ENCODE results near the gene SGSM2.
A peak's percentile ranks its signal among the peaks of the same experiment; 100 is the strongest.
"Not testable (repeated sequence)": the region's sequence is repeated elsewhere in the genome, so short reads cannot be mapped to it uniquely, and the experiment has no call there.

Gene SGSM2, protein sequence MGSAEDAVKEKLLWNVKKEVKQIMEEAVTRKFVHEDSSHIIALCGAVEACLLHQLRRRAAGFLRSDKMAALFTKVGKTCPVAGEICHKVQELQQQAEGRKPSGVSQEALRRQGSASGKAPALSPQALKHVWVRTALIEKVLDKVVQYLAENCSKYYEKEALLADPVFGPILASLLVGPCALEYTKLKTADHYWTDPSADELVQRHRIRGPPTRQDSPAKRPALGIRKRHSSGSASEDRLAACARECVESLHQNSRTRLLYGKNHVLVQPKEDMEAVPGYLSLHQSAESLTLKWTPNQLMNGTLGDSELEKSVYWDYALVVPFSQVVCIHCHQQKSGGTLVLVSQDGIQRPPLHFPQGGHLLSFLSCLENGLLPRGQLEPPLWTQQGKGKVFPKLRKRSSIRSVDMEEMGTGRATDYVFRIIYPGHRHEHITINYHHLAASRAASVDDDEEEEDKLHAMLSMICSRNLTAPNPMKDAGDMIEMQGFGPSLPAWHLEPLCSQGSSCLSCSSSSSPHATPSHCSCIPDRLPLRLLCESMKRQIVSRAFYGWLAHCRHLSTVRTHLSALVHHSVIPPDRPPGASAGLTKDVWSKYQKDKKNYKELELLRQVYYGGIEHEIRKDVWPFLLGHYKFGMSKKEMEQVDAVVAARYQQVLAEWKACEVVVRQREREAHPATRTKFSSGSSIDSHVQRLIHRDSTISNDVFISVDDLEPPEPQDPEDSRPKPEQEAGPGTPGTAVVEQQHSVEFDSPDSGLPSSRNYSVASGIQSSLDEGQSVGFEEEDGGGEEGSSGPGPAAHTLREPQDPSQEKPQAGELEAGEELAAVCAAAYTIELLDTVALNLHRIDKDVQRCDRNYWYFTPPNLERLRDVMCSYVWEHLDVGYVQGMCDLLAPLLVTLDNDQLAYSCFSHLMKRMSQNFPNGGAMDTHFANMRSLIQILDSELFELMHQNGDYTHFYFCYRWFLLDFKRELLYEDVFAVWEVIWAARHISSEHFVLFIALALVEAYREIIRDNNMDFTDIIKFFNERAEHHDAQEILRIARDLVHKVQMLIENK

DNA sequence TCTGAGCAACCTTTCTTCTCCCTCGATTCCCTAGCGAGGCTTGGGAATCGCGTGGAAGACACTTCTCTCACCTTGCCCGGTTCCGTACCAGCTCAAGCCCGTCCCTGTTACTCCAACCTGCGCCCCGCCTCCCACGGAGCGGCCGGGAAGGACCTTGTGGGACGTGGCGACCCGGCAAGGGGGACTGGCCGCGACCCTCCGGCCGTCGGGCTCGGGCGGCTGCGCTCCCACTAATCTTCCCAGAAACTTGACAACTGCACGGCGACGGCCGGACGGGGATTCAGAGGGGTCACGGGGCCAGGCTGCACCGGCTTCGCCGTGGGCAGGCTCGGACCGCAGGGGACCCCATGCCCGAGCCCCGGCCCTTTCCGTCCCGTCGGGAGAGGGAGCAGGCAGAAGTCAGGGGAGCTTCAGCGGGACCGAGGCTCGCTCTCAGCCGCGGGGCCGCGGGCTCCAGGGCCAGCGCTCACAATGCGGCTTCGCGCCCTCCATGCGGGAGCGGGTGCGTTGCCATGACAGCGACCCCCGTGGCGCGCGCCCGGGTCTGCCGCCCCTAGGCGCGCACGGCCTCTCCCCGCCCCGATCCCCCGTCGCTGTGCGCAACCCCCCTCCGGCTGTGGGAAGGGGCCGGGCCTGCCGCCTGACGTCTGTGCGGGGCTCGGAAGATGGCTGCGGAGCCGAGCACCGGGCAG lies at the start of gene SGSM2:
Gene SGSM2 (plus strand): TSS at position 650 of the 692 bp plus-strand sequence. CDS start 188 bp downstream, outside the sequence.
- DNase-seq (ENCODE audit: low spot score), result peak; percentile 64

DNA sequence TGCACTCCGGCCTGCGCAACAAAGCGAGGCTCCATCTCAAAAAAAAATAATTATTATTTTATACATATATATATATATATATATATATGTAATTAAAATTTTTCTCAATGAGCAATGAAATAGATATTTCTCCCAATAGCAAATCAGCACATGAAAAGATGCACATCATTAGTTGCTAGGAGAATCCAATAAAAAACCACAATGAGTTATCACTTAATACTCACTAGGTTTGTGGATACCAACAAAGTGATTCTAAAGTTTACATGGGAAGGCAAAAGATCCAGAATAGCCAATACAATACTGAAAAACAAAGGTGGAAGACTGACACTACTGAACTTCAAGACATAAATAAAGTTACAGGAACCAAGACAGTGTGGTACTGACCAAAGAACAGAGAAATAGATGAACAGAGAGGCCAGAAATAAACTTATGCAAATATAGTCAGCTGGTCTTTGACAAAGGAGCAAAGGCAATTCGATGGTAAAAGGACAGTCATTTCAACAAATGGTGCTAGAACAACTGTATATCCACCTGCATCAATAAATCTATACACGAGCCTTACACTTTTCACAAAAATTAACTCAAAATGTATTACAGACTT lies 47.3 kb upstream of the SGSM2 start:
- no peak for DNase-seq (ENCODE audit: low spot score)

DNA sequence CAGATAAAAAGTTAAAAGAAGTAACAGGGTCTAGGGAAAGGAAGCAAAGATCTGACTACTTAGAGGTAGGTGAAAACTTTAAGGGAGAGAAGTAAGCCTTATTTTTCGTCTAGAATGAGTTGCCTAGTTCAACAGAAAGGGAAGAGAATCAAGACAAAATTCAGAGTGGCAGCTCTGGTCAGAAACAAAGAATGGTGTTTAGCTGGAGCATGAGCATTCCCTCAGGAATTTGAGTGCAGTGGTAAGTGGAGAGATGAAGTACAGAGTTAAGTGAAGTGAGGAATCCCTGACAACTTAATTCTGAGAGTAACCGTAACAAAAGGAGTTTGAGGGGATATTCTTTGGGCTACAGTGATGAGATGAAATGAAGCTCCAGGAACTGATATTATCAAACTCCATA lies 45.2 kb upstream of the SGSM2 start:
- no peak for DNase-seq (ENCODE audit: low spot score)

DNA sequence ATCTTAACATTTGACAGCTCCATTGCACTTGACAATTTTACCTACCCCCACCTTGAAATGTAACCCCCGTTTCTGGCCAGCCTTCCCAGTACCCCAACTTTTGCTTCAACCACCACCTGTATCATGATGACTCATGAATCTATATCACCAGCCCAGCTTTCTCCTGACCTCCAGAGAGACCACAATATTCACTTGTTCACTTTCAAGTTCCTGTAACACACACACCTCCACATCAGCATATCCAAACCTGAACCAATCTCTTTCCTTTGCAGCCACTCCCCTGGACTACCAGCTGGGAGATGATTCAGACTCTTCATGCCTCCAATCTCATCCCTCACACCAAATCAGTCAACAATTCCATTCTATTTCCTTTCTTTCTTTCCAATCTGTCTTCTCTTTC lies 41.7 kb upstream of the SGSM2 start:
- no peak for DNase-seq (ENCODE audit: low spot score)

DNA sequence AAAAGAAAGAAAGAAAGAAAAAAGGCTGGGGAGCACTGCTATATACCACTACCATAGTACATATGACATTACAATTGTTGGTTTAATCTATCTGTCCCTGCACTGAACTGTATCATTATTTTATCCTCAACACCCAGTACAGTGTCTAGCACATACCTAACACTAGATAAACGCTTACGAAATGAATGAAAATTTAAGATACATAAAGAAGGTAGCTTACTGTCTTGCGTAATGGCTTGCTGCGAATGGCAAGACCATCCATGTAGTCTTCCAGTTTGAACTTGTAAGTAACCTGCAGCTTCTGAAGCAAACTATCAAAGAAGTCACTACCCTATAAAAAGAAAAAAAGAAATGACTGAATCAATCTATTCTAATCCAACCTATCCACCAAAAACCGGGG lies 40.3 kb upstream of the SGSM2 start:
- no peak for DNase-seq (ENCODE audit: low spot score)

DNA sequence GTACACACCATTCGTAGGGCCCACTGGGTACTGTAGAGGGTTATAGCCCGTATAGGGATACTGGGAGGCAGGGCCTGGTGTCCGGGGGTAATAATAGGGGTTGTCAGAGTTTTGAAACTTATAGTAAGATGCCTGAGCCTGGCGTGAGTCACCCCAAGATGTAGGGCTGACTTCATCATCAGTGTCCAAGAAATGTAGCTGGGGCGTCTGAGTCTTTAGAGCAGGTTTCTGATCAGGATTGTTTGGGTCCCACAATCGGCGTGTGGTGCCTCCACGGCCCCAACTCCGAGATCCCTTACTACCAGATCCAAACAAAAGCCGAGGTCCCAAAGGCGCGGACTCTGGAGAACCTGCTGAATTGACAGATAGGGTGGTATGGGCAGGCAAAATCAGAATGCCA lies 38.2 kb upstream of the SGSM2 start:
- DNase-seq (ENCODE audit: low spot score), result no peak

DNA sequence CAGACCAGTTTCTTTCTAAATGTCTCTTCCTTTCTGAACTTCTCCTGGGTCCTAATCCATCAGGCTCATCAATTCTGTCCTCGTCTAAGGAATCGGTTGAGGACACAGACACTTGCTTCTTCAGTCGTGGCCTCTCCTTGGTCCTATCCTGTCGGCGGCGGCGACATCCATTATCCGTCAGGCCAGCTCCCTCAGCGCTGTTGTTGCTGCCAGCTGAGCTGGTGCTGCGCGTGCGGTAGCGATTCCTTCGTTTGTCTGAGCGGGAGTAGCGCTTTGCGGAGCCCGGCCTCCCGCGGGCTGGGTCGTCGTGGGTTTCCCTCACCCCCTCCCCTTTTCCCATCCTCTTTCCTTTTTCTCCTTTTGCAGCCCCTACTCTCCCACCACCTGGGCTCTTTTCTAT lies 37.5 kb upstream of the SGSM2 start:
- no peak for DNase-seq (ENCODE audit: low spot score)

DNA sequence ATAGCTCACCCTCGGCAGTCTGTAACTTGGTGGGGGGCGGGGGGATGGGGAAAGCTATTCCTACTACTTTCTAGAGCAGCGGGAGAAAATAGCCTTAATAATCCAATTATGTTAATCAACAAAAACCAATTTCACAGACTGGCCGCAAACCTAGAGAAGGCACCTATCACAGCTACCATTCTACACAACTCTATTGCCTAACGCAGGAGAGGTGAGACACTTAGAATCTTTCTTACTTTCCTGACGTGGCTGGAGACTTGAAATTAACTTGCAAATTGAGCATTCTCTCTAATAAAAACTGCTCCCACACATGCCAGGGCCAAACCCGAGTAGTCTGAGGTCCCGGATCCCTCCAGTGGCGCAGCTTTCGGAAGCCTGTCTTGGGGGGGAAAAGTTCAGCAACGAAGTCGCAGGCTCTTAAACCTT lies 34.5 kb upstream of the SGSM2 start:
- DNase-seq (ENCODE audit: low spot score), result no peak

DNA sequence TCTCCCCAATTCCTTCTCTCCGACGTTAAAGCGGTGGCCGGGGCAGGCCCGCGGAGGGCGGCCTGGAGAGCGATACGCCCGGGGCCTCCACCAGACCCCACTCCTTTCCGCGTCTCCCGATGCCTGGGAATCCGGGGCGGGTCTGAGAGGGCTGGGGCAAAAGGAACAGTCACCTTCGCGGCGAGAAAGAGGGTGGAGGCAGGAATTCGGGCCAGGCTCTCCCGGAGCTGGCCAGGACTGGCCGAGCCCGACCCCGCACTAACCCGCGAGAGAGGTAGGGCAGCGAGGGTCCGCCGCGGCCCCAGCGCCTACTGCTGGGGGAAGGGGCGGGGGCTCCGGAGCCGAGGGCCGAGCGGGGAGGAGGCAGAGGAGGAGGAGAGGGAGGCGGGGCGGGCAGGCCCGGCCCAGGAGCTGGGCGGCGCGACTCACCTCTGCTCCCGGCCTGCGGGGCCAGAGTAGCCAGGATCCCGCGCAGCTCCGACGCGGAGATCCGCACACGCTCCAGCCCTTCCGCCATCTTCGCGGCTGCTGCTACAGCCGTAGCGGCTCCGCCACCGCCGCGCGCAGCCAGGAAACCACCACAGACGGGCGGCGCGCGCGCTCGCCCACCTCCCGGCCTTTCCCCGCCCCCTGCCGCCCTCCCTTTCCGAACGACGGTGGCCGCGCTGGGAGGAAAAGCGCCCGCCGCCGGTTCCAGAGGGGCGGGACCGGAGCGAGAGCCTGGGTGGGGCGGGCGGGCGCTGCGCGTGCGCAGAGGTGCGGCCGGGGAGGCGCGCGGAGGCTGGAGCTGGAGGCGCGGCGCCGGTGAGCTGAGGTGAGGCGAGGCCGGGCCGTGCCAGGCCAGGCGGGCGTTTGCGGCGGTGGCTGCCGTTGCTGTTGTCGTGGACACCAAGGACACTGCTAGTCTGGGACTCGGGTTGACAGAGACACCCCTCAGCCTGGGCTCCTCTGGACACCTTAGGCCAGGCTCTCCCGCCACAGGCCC lies 33.8 kb upstream of the SGSM2 start, which contains the start of the genes SMG6 and SRR:
Gene SMG6 (minus strand): TSS at position 582 of the 985 bp plus-strand sequence. CDS start 65 bp downstream, at position 517.
Gene SRR (plus strand): TSS at position 747 of the 985 bp plus-strand sequence. CDS start 11,611 bp downstream, outside the sequence.
- peak; percentile 91 for DNase-seq (ENCODE audit: low spot score)

DNA sequence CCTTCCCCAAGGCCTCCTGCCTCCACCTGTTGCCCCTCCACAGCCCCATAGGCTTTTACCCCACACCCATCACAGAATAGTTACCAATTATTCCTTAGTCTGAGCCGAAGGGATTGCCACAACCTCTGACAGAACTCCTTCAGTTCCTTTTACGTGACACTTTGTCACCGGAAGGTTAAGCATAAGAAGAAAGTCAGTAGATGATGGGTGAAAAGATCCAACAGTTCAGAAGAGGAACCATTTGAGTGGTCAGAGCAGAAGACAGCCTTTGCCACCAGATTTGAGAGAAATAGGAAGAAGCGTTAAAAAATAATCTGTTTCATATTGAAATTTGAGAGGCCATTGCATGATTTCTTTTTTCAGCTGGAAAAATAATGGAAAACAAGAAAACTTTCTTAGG lies 32.4 kb upstream of the SGSM2 start:
- no peak for DNase-seq (ENCODE audit: low spot score)

DNA sequence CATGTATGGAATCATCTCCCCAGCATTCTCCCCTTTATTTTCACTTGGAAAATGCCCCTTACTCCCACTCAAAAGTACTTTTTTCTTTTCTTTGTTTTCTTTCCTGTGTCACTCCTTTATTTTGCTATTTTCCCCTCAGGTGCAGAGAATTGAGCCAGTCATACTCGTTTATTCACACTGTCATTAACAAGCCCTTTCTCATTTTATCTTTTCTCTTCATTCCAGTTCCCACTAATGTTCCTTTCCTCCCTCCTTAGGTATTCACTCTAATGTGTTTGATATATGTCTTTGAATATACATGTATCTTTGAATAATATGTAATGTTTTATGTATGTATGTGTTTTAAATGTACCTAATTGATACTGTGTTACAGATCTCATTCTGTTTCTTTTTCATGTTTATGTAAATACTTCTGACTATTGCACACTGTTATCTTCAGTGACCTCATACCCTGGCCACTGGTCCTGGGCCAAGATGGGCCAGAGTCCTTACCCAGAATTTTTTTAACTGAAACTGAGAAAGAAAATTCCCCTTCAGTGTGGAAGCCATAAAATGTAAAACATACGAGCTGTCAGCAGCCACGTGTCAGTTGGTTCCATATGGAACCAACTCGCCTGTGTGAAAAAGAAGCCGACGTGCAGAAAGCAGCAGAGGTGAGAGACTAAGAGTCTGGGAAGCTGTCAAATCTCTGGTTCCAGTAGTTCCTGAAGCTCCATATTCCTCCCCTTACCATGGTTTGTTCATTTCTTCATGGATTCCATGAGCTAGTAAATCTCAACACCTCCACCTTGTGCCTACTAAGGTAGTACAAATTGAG lies 27.8 kb upstream of the SGSM2 start:
- no peak for DNase-seq (ENCODE audit: low spot score)

DNA sequence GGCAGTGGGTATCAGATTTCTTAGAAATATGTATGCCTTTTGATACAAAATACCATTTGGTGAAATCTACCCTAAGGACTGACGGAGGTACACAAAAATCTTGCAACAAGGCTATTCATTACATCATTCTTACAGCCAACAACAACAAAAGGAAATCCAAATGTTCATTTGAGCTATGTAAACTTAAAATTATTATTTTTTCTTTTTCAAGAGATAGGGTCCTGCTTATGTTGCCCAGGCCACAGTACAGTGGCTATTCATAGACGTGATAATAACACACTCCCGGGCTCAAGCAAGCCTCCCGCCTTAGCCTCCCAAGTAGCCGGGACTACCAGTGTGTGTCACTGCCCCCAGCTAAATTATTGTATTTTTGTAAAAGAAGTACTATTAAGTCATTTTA lies 24.6 kb upstream of the SGSM2 start:
- DNase-seq (ENCODE audit: low spot score), result no peak

DNA sequence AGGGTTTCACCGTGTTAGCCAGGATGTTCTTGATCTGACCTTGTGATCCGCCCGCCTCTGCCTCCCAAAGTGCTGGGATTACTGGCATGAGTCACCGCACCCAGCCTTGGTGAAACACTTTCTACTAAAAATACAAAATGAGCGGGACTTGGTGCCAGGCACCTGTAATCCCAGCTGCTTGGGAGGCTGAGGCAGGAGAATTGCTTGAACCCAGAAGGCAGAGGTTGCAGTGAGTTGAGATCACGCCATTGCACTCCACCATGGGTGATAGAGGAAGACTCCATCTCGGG lies 20.4 kb upstream of the SGSM2 start:
- DNase-seq (ENCODE audit: low spot score), result not testable (repeated sequence)

DNA sequence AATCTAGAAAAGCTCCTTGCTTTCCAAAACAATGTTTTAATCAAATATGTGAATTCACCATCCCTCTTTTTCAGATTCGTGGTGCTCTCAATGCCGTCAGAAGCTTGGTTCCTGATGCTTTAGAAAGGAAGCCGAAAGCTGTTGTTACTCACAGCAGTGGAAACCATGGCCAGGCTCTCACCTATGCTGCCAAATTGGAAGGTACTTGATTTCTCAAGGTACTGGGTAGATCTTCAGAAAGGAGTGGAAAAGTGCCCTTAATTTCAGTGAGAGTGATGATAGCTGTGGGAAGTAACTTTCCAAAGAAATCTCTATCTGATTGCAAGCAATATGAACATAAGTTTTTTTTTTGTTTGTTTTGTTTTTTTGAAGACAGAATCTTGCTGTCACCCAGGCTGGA lies 19.5 kb upstream of the SGSM2 start:
- no peak for DNase-seq (ENCODE audit: low spot score)

DNA sequence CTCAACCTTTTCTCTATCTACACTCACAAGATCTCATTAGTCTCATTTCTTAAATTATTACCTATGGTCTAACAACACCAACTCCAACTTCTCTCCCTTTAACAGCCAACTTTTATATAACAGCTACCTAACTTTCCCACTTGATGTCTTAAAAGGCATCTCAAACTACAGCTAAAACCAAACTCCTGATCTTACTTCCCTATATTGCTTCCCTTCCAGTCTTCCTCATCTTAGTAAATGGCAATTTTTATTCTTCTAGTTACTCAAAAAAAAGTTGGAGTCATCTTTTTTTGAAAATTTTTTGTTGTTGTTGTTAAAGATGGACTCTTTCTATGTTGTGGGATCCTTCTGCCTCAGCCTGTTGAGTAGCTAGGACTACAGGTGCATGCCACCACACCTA lies 18.2 kb upstream of the SGSM2 start:
- DNase-seq (ENCODE audit: low spot score), result no peak

DNA sequence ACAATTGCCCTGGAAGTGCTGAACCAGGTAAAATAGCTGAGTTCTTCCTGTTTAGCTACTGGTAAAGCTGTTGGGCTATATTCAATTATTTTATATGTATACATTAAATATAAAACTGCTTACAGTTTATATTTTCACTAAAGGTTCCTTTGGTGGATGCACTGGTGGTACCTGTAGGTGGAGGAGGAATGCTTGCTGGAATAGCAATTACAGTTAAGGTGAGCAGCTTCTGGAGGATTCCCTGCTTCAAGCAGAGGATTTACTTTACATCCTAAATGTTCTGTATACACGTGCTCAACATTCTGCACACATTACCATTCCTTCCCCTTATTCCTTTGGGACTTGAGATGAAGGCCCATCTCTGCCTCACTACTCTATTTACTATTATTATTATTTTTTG lies 15.9 kb upstream of the SGSM2 start:
- no peak for DNase-seq (ENCODE audit: low spot score)

DNA sequence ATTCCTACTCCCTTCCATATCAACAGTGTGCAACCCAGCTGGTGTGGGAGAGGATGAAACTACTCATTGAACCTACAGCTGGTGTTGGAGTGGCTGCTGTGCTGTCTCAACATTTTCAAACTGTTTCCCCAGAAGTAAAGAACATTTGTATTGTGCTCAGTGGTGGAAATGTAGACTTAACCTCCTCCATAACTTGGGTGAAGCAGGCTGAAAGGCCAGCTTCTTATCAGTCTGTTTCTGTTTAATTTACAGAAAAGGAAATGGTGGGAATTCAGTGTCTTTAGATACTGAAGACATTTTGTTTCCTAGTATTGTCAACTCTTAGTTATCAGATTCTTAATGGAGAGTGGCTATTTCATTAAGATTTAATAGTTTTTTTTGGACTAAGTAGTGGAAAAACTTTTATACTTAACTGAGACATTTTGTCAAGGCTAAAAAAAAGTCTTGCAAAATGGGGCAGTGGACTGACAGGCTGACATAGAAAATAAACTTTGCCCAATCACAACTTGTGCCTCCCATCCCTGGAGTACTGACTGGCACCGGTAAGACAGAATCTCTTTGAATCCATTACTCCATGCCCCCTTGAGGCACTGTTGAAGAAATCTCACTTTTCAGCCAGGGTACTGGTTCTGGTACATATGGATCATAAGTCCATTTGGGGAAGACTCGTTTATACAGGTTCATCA lies 13.5 kb upstream of the SGSM2 start:
- DNase-seq (ENCODE audit: low spot score), result no peak

DNA sequence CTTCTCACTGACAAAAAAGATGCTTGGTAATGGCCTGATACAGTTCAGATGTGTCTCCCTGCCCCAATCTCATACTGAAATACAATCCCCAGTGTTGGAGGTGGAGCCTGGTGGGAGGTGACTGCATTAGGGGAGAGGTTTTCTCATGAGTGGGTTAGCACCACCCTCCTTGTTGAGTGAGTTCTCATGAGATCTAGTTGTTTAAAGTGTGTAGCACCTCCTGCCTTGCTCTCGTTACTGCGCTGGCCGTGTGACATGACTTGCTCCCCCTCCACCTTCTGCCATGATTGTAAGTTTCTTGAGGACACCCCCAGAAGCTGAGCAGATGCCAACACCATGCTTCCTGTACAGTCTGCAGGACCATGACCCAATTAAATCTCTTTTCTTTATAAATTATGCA lies 6.0 kb upstream of the SGSM2 start:
- DNase-seq (ENCODE audit: low spot score), result no peak

DNA sequence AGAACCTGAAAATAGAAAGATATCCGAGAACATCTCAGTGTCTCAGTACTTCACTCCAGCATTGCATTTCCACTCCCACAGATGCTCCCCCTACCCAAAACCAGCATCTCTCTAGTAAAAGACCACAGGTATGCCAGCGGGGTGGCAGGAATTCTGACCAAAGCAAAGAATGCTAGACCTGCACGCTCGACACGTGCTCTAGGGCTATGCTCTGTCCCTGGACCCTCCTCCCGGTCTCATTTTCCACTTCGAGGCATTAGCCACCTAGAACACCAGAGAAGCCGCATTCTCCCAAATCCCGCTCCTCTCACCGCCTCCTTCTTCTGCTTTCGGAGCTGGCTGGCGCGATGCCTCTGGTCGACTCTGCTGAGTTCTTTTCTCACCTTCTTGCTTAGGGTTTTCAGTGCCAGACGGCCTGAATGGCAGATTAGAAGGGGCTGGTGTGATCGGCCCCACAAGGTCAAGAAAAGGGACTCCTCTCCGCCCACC lies 1.5 kb upstream of the SGSM2 start:
- DNase-seq (ENCODE audit: low spot score), result no peak

Data from putamen (tissue), 1 donor.